ENCODE measurements around the gene TPST2. TPM values are rescaled to one million over a fixed set of nuclear protein-coding genes. Genes with fewer than 3 reads are reported as not detected.

Gene TPST2
- total RNA-seq, 1 experiment from 2014 or later, result 8.2 TPM

- DNase-seq (ENCODE audit: low spot score), result no peak
- Histone ChIP-seq H3K4me3 (ENCODE audit: low read depth, low read length, poor library complexity, severe bottlenecking) (no peak overlapping the region), H3K27me3 (replicated peaks; ENCODE audit: insufficient read depth, low read depth, low read length, poor library complexity) (no peaks in the 10 kb centered on the region), H3K36me3 (ENCODE audit: insufficient read depth, low read length, poor library complexity, severe bottlenecking) (no peaks in the 10 kb centered on the region), H3K27ac (ENCODE audit: low read depth, low read length, poor library complexity, severe bottlenecking) (no peak overlapping the region), H3K4me1 (ENCODE audit: insufficient read depth, low read length, poor library complexity, severe bottlenecking) (no peaks in the 10 kb centered on the region), H3K9me3 (ENCODE audit: low read depth, low read length, poor library complexity, severe bottlenecking) (no peaks in the 10 kb centered on the region)
- BruUV-seq (replicated peaks), result no TSS peak
- ChIA-PET POLR2A (ENCODE audit: low non-redundant PET) (no interaction called here), CTCF (no interaction called here)
- no peak for TF ChIP-seq EZH2 (IDR thresholded peaks at IDR 0.05; ENCODE audit: borderline replicate concordance, low read depth, low read length, poor library complexity, severe bottlenecking)
- TF ChIP-seq, protein P1, sequence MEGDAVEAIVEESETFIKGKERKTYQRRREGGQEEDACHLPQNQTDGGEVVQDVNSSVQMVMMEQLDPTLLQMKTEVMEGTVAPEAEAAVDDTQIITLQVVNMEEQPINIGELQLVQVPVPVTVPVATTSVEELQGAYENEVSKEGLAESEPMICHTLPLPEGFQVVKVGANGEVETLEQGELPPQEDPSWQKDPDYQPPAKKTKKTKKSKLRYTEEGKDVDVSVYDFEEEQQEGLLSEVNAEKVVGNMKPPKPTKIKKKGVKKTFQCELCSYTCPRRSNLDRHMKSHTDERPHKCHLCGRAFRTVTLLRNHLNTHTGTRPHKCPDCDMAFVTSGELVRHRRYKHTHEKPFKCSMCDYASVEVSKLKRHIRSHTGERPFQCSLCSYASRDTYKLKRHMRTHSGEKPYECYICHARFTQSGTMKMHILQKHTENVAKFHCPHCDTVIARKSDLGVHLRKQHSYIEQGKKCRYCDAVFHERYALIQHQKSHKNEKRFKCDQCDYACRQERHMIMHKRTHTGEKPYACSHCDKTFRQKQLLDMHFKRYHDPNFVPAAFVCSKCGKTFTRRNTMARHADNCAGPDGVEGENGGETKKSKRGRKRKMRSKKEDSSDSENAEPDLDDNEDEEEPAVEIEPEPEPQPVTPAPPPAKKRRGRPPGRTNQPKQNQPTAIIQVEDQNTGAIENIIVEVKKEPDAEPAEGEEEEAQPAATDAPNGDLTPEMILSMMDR (conservative IDR thresholded peaks at IDR 0.05; ENCODE audit: low read depth, low read length), result no peak
- intact Hi-C loops (cut with micrococcal nuclease; ENCODE audit: unreplicated experiment), result no loop called here
Measured at GRCh38 chr22:26618455-26618854, 28.5 kb upstream of the TPST2 start.

GRCh38 chr22:26617271-26618199, 27.6 kb upstream of the TPST2 start, which contains the start of gene CRYBB1:
Gene CRYBB1, minus strand, starts transcription at chr22:26618027. Its CDS starts 1,708 bp downstream, at chr22:26616319.
- Histone ChIP-seq H3K27ac (ENCODE audit: low read depth, low read length, poor library complexity, severe bottlenecking) (no peak within 1 kb of the TSS), H3K27me3 (replicated peaks; ENCODE audit: insufficient read depth, low read depth, low read length, poor library complexity) (no peaks in the 10 kb centered on the region), H3K4me3 (ENCODE audit: low read depth, low read length, poor library complexity, severe bottlenecking) (no peak within 1 kb of the TSS), H3K4me1 (ENCODE audit: insufficient read depth, low read length, poor library complexity, severe bottlenecking) (no peaks in the 10 kb centered on the region), H3K36me3 (ENCODE audit: insufficient read depth, low read length, poor library complexity, severe bottlenecking) (no peaks in the 10 kb centered on the region), H3K9me3 (ENCODE audit: low read depth, low read length, poor library complexity, severe bottlenecking) (no peaks in the 10 kb centered on the region)
- BruUV-seq (replicated peaks), result no TSS peak
- ChIA-PET CTCF (no interaction called here), POLR2A (ENCODE audit: low non-redundant PET) (no interaction called here)
- no peak for DNase-seq (ENCODE audit: low spot score)
- intact Hi-C loops (cut with micrococcal nuclease; ENCODE audit: unreplicated experiment), result no loop called here
- TF ChIP-seq, protein P1 (conservative IDR thresholded peaks at IDR 0.05; ENCODE audit: low read depth, low read length), result no peak
- TF ChIP-seq EZH2 (IDR thresholded peaks at IDR 0.05; ENCODE audit: borderline replicate concordance, low read depth, low read length, poor library complexity, severe bottlenecking), result no peak

DNA sequence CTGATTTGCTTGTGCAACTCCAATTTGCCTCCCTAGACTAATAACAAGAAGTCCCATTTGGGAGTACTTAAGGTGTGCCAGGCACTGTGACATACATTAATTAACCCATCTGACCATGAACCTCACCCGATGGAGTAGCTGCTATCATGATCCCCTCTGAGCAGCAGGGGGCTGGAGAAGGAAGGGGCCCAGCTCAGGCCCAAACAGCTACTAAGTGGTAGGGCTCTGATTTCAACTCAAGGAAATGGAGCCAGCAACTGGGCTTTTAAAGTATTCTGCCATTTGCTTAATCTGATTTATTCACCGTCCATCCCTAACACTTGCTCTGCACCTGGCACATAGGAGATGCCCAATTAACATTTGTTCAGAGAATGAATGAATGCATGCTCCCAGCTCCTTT, 26.7 kb upstream of the TPST2 start:
- H3K9me3 ChIP-seq (ENCODE audit: low read depth, low read length, poor library complexity, severe bottlenecking), result no peaks in the 10 kb centered on the region
- H3K4me1 ChIP-seq (ENCODE audit: insufficient read depth, low read length, poor library complexity, severe bottlenecking), result no peaks in the 10 kb centered on the region
- no peak for DNase-seq (ENCODE audit: low spot score)
- H3K27ac ChIP-seq (ENCODE audit: low read depth, low read length, poor library complexity, severe bottlenecking), result no peak overlapping the region
- no peak overlapping the region for H3K4me3 ChIP-seq (ENCODE audit: low read depth, low read length, poor library complexity, severe bottlenecking)
- intact Hi-C loops (cut with micrococcal nuclease; ENCODE audit: unreplicated experiment), result no loop called here
- ChIA-PET POLR2A (ENCODE audit: low non-redundant PET) (no interaction called here), CTCF (no interaction called here)
- H3K27me3 ChIP-seq (replicated peaks; ENCODE audit: insufficient read depth, low read depth, low read length, poor library complexity), result no peaks in the 10 kb centered on the region
- BruUV-seq (replicated peaks), result no TSS peak
- no peaks in the 10 kb centered on the region for H3K36me3 ChIP-seq (ENCODE audit: insufficient read depth, low read length, poor library complexity, severe bottlenecking)
- no peak for TF ChIP-seq EZH2 (IDR thresholded peaks at IDR 0.05; ENCODE audit: borderline replicate concordance, low read depth, low read length, poor library complexity, severe bottlenecking)
- TF ChIP-seq, protein P1 (conservative IDR thresholded peaks at IDR 0.05; ENCODE audit: low read depth, low read length), result no peak

Data from A673 (cell line).